B cell (primary cell): ENCODE data around the gene SLC51B. TPM values are rescaled to one million over a fixed set of nuclear protein-coding genes. Genes with fewer than 3 reads are reported as not detected.

Experiments used
- ATAC-seq: fragments of 200-7000 bp; cut with Tn5 transposase; one replicate; pipeline ENCODE4 v1.10.0; 2021; ENCODE audit warnings: low read depth, mild to moderate bottlenecking, moderate number of reproducible peaks, moderate library complexity
- CTCF ChIA-PET: fragments of 350-600 bp; sonication (Branson Sonifier 250); formaldehyde crosslinking; loops from one replicate; lab custom pipeline; 2021; ENCODE audit warnings: antibody characterized with exemption, inconsistent platforms; lab: Charles Lee
- POLR2A ChIA-PET: fragments of 350-600 bp; sonication (Branson Sonifier 250); formaldehyde crosslinking; loops from one replicate; lab custom pipeline; 2021; ENCODE audit warnings: antibody characterized with exemption; lab: Charles Lee
- DNase-seq: peaks from one replicate; pipeline ENCODE4 v3.0.0; 2013
- H2AFZ ChIP-seq: 2 replicates; pipeline ENCODE4 v1.6.1; 2012; ENCODE audit warnings: mild to moderate bottlenecking, low read depth, low read length; ENCODE audit not compliant: insufficient read depth, poor library complexity, severe bottlenecking
- H3K27ac ChIP-seq, 2 donors: 1 replicate in 1 of 2; 2 replicates in 1 of 2; pipeline ENCODE4 v1.5.1; 2012 to 2013; ENCODE audit warnings: low read length in 2 of 2, mild to moderate bottlenecking in 2 of 2, moderate library complexity in 1 of 2
- H3K27me3 ChIP-seq, 4 experiments: fragments of 200-600 bp in 1 of 4; sonication (generic) in 1 of 4; replicated peaks in 1 of 4; 1 replicate in 2 of 4; 2 replicates in 2 of 4; pipeline versions ENCODE4 v1.6.1 to v1.7.0; 2013 to 2016; ENCODE audit warnings: low read length in 3 of 4, mild to moderate bottlenecking in 2 of 4, mixed read lengths in 1 of 4, moderate library complexity in 1 of 4; ENCODE audit not compliant: insufficient read depth in 4 of 4, control insufficient read depth in 3 of 4; ENCODE audit errors: control extremely low read depth in 1 of 4
- H3K36me3 ChIP-seq, 2 experiments: replicated peaks in 1 of 2; 1 replicate in 1 of 2; 2 replicates in 1 of 2; pipeline versions ENCODE4 v1.6.1 to v1.7.1; 2013; ENCODE audit warnings: low read length in 1 of 2; ENCODE audit not compliant: insufficient read depth in 2 of 2, control insufficient read depth in 1 of 2; ENCODE audit errors: control extremely low read depth in 1 of 2, extremely low read depth in 1 of 2
- H3K4me1 ChIP-seq, 2 donors: fragments of 200-600 bp in 1 of 2; sonication (generic) in 1 of 2; 1 replicate in 1 of 2; 2 replicates in 1 of 2; pipeline versions ENCODE4 v1.5.1 to v1.6.1; 2013 to 2017; ENCODE audit warnings: low read length in 2 of 2; ENCODE audit not compliant: control insufficient read depth in 2 of 2, insufficient read depth in 2 of 2
- H3K4me2 ChIP-seq: replicated peaks from 2 replicates; pipeline ENCODE3; 2012; ENCODE audit warnings: mild to moderate bottlenecking, low read depth, low read length; ENCODE audit not compliant: poor library complexity, severe bottlenecking
- H3K4me3 ChIP-seq, 5 experiments: fragments of 200-600 bp in 1 of 5; sonication (generic) in 1 of 5; 1 replicate in 3 of 5; 2 replicates in 2 of 5; pipeline versions ENCODE4 v1.5.1 to v1.7.0; 2011 to 2016; ENCODE audit warnings: low read length in 4 of 5, mild to moderate bottlenecking in 4 of 5, low read depth in 2 of 5, control low read depth in 1 of 5, moderate library complexity in 1 of 5; ENCODE audit not compliant: insufficient read depth in 1 of 5; ENCODE audit errors: control extremely low read depth in 1 of 5, extremely low read depth in 1 of 5
- H3K79me2 ChIP-seq: fragments of 200-600 bp; sonication (generic); one replicate; pipeline ENCODE4 v1.6.0; 2016; ENCODE audit warnings: low read length; ENCODE audit not compliant: control insufficient read depth, insufficient read depth
- H3K9ac ChIP-seq: fragments of 200-600 bp; sonication (generic); 2 replicates; pipeline ENCODE4 v1.6.1; 2017; ENCODE audit warnings: mild to moderate bottlenecking, low read length, moderate library complexity
- H3K9me3 ChIP-seq, 3 donors: one replicate each; pipeline versions ENCODE4 v1.6.1 to v1.7.1; 2013; ENCODE audit warnings: low read length in 2 of 3; ENCODE audit not compliant: control insufficient read depth in 2 of 3, insufficient read depth in 1 of 3; ENCODE audit errors: control extremely low read depth in 1 of 3
- H4K20me1 ChIP-seq: 2 replicates; pipeline ENCODE4 v1.6.0; 2012; ENCODE audit warnings: mild to moderate bottlenecking, low read length; ENCODE audit not compliant: insufficient read depth, control insufficient read depth, poor library complexity, severe bottlenecking
- H3K27ac Mint-ChIP-seq: one replicate; pipeline ENCODE4 v1.8.0; 2021; ENCODE audit warnings: mixed read lengths
- H3K27me3 Mint-ChIP-seq: one replicate; pipeline ENCODE4 v1.8.0; 2021; ENCODE audit warnings: mixed read lengths
- H3K4me1 Mint-ChIP-seq: one replicate; pipeline ENCODE4 v1.8.0; 2021; ENCODE audit warnings: mixed read lengths
- H3K4me3 Mint-ChIP-seq: one replicate; pipeline ENCODE4 v1.8.0; 2021; ENCODE audit warnings: mixed read lengths
- H3K9me3 Mint-ChIP-seq: one replicate; pipeline ENCODE4 v1.8.0; 2022; ENCODE audit warnings: mixed read lengths; ENCODE audit not compliant: insufficient read depth
- EZH2 ChIP-seq: IDR thresholded peaks from 2 replicates; pipeline ENCODE4 v1.6.1; 2012; ENCODE audit warnings: borderline replicate concordance, low read depth, mild to moderate bottlenecking, moderate library complexity, low read length; ENCODE audit not compliant: insufficient read depth, poor library complexity, severe bottlenecking
- WGBS: methylation state at CpG from one replicate; pipeline ENCODE4 v1.1.5; 2013; ENCODE audit warnings: missing lambda C conversion rate; ENCODE audit not compliant: insufficient coverage; 5-methylcytosine and 5-hydroxymethylcytosine counted together
- intact Hi-C: fragments of 100-400 bp; cut with micrococcal nuclease; formaldehyde crosslinking; loops from one replicate; pipeline ENCODE4 v1.10.0; 2022
- polyA plus RNA-seq: library from polyadenylated mRNA; depleted of rRNA; stranded (reverse); fragments of >200 nt; gene quantifications from 2 replicates; pipeline ENCODE4 v1.2.3, GENCODE V29; 2012
- total RNA-seq, 2 donors: library from RNA; stranded (reverse); fragments of 120-200 nt in 1 of 2; gene quantifications; 1 replicate in 1 of 2; 2 replicates in 1 of 2; pipeline versions ENCODE4 v1.2.3 to v1.2.4, GENCODE V29; 2013 to 2022
- TF ChIP-seq, protein P1 (sequence below): fragments of 200-600 bp; IDR thresholded peaks from one replicate; pipeline ENCODE4 v1.8.0; 2022; ENCODE audit warnings: antibody characterized with exemption, mild to moderate bottlenecking

The SLC51B gene
- total and polyA plus RNA-seq, 2 donors (not counting 1 experiment from before 2014, with no cell fraction given): not detected

DNA sequence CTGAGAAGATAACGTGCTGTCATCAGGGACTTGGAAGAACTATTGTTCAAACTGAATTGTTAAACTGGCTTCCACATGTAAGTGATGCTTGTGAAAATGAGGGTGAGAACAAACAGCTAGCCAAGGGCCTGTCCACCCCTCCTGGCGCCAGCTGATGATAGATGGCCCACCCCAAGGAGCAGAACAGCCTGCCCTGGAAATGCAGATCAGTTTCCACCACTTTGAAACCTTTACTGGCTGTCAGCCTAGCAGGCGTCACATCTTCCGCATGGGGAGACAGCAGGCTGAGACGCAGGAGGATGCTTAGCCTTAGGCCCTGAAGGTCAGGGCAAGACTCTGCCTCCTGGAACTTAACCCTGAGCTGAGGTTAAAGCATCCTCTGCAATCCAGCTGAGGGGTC lies 6.4 kb upstream of the SLC51B start:
- DNase-seq (no peak), ATAC-seq (no peak)
- H3K27me3 ChIP-seq: no peaks in the 10 kb centered on the region
- H3K4me3 ChIP-seq: no peak overlapping the region
- Mint-ChIP-seq H3K4me3 (no peak overlapping the region), H3K9me3 (no peaks in the 10 kb centered on the region), H3K27me3 (peaks cover 3% of the 10 kb centered on the region), H3K27ac (no peak overlapping the region), H3K4me1 (peaks cover 5% of the 10 kb centered on the region)
- POLR2A ChIA-PET: no interaction called here
- peaks cover 0 to 5% of the 10 kb centered on the region in 2 donors for H3K4me1 ChIP-seq
- no peak overlapping the region for H3K27ac ChIP-seq
- H4K20me1 ChIP-seq: no peaks in the 10 kb centered on the region
- H3K9ac ChIP-seq: no peak overlapping the region
- 90% methylated on average over 5 of the region's 5 CpGs for WGBS
- H3K4me2 ChIP-seq: no peak overlapping the region
- no peak for TF ChIP-seq EZH2
- TF ChIP-seq, protein P1, sequence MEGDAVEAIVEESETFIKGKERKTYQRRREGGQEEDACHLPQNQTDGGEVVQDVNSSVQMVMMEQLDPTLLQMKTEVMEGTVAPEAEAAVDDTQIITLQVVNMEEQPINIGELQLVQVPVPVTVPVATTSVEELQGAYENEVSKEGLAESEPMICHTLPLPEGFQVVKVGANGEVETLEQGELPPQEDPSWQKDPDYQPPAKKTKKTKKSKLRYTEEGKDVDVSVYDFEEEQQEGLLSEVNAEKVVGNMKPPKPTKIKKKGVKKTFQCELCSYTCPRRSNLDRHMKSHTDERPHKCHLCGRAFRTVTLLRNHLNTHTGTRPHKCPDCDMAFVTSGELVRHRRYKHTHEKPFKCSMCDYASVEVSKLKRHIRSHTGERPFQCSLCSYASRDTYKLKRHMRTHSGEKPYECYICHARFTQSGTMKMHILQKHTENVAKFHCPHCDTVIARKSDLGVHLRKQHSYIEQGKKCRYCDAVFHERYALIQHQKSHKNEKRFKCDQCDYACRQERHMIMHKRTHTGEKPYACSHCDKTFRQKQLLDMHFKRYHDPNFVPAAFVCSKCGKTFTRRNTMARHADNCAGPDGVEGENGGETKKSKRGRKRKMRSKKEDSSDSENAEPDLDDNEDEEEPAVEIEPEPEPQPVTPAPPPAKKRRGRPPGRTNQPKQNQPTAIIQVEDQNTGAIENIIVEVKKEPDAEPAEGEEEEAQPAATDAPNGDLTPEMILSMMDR: no peak
- H3K79me2 ChIP-seq: no peaks in the 10 kb centered on the region
- H3K36me3 ChIP-seq: no peaks in the 10 kb centered on the region
- CTCF ChIA-PET: interaction anchor here (0.5 to 1.1 kb wide), 5 partner anchors 9 to 121 kb away, joined by 3 to 4 read pairs (median 3); no protein-coding TSS in a partner anchor
- intact Hi-C loops: no loop called here
- no peak overlapping the region for H2AFZ ChIP-seq
- no peaks in the 10 kb centered on the region for H3K9me3 ChIP-seq

DNA sequence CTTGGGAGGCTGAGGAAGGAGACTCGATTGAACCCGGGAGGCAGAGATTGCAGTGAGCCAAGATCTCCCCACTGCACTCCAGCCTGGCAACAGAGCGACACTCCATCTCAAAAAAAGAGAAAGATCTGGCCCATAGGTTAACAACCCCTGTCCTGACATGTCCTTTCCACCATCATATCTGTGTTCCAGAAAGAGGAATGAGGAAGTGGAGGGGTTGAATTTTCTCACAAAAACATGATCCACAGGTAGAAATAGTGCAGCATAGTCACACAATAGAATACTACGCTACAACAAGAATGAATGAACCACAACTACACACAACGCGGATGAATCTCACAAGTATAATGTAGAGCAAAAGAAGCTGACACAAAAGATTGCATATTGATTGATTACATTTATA lies 4.7 kb upstream of the SLC51B start:
- Mint-ChIP-seq H3K27me3 (peaks cover 3% of the 10 kb centered on the region), H3K4me3 (no peak overlapping the region), H3K4me1 (no peaks in the 10 kb centered on the region), H3K9me3 (no peaks in the 10 kb centered on the region), H3K27ac (no peak overlapping the region)
- Histone ChIP-seq H3K9ac (no peak overlapping the region), H3K27me3 (no peaks in the 10 kb centered on the region), H3K4me2 (no peak overlapping the region), H3K9me3 (no peaks in the 10 kb centered on the region), H3K4me3 (no peak overlapping the region), H4K20me1 (no peaks in the 10 kb centered on the region), H3K36me3 (no peaks in the 10 kb centered on the region), H3K4me1 (no peaks in the 10 kb centered on the region), H3K27ac (no peak overlapping the region), H3K79me2 (no peaks in the 10 kb centered on the region), H2AFZ (no peak overlapping the region)
- ChIA-PET CTCF (interaction anchor here (0.6 to 1.2 kb wide), 2 partner anchors 9 to 257 kb away, joined by 3 read pairs; no protein-coding TSS in a partner anchor), POLR2A (no interaction called here)
- DNase-seq (no peak), ATAC-seq (no peak)
- intact Hi-C loops: no loop called here
- TF ChIP-seq, protein P1: no peak
- no peak for TF ChIP-seq EZH2
- no CpG with 5 or more reads among the region's 6 CpGs for WGBS
